HG02938 (cell line): ENCODE data around the gene ADORA3.

ENCODE experiments used
- ATAC-seq: cut with Tn5 transposase; IDR thresholded peaks from one replicate; pipeline ENCODE4 v1.9.1; 2021; ENCODE audit warnings: mild to moderate bottlenecking, moderate library complexity; ENCODE audit not compliant: unreplicated experiment

Gene ADORA3

GRCh38 chr1:111509997-111510375, 6.6 kb upstream of the ADORA3 start:
- no peak for ATAC-seq

DNA sequence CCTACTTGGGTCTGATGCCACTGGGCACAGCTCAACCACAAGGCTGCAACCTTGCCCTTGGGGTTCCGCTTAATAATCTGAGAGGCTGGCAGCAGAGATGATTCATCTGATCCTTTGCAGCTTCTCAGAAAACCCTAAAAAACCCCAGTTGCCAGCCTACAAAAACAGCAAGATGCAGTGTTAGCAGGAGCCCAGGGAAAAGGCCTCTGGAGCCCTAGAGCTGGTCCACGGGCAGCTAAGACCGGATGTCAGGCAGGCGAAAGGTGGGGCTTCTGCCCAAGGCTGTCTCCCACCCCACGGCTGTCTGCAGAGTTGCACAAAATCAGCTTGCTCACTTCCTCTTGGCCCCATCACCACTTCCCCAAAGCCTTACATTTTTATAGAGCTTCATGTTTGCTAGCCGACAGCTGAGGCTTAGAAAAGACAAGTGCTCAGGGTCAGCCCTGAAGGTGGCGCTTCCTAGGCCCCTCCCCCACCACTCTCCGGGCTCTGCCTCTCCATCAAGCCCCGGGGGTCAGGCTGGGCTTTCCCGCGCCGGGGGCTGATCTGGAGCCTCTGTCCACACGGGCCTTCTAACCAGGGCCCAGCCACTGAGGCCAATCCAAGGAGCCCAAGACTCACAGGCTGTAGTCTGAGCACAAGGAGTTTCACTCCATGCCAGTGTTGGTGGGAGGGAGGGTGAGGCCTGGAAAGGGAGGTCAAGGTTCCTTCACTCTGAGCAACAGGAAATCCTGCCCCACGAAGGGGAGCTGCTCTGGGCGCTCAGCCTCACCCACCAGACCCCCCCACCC, 4.2 kb upstream of the ADORA3 start:
- ATAC-seq: peak; percentile 54

- no peak for ATAC-seq
These were observed 3.1 kb upstream of the ADORA3 start for GRCh38 chr1:111506561-111506960.

DNA sequence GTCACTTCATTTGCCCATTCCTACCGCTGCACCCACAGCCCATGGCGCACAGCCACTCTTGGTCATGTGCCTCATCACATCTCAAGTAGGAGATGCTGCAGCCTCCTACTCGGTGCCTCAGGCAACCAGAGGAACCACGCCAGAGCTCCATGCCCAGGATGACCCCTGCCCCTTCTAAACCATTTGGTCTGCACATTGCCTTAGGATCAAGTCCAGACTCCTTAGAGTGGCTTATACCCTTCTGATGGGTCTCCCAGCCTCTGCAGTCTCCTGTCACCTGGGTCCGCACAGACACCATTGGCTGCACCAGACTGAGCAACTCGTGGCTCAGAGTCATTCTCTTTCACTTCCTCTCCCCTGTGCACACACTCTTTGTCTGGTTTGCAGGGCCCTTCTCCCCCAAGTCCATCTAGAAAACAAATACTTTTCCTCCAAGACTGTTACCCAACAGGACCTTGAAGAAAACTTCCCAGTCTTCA, 2.2 kb upstream of the ADORA3 start:
- peak; percentile 50 for ATAC-seq

GRCh38 chr1:111504097-111504496, 664 bp upstream of the ADORA3 start:
- ATAC-seq: no peak

GRCh38 chr1:111501645-111502044, 1.8 kb downstream of the ADORA3 start:
- no peak for ATAC-seq

DNA sequence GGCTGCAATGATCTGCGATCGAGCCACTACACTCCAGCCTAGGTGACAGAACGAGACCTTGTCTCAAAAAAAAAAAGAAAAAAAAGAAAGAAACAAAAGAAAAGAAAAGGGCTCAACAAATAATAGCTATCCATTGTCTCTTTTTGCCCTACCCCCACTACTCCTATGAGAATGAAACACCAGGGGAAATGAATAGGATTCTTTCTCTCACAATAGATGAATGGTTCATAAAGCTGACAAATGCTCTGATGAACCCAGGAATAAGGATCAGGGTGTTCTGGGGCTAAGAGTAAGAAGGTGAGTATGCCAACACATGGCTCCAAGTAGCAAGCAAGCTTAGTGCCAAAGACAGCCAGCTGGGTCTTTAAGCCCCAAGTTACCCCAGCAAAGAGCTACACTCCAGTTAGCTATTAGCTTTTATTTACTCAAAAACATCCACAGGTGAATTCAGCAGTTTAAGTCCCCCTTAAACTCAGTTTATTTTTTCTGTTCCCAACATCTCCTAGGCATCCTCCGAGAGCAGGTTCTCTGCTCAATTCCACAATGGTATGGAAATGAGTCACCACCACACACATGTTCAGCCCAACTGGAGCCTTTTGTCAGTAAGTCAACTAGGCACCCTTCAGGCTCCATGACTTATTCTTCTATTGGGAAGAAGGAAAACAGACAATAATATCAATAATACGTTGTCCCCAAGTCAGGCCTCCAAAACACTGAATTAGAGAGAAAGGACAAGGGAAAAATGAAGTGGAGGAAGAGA, 4.2 kb downstream of the ADORA3 start:
- ATAC-seq: no peak

- no peak for ATAC-seq
These were observed 5.8 kb downstream of the ADORA3 start for GRCh38 chr1:111497592-111497991.

DNA sequence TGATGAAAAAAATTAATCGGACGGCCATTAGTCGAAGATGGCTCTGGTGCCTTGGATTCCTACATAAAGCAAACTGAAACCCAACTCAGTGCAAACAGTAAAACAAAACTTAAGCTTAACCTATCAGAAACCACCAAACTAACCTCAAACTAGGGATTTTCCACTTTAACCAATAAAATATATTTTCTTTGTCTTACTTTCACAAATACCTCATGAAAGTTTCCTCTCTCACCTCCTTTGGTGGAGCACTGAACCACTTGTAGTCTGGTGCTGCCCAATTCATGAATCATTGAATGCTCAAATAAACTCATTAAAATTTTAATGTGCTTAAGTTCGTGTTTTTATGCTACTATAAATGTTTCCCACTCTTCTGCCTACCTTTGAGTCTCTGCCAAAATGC, 7.0 kb downstream of the ADORA3 start:
- no peak for ATAC-seq

DNA sequence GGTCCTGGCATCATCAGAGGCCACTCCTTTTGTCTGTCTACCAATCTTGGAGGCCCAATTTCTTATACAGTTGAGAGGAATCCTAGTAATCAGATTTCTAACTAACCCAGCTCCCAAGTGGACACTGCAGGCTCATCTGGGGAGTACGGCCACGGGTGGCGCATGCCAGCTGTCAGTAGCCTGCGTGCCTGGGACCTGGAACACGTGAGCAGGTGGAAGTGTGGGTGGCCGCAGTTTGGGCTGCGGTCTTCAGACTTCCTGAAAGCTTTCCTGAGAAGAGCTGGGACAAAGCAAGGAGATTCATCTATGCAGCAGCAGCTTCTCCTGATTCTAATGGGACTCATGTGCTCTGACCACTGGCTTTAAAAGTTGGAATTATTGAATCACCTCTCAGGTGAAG, 12.4 kb downstream of the ADORA3 start:
- ATAC-seq: no peak

GRCh38 chr1:111490220-111490619, 13.2 kb downstream of the ADORA3 start:
- no peak for ATAC-seq

DNA sequence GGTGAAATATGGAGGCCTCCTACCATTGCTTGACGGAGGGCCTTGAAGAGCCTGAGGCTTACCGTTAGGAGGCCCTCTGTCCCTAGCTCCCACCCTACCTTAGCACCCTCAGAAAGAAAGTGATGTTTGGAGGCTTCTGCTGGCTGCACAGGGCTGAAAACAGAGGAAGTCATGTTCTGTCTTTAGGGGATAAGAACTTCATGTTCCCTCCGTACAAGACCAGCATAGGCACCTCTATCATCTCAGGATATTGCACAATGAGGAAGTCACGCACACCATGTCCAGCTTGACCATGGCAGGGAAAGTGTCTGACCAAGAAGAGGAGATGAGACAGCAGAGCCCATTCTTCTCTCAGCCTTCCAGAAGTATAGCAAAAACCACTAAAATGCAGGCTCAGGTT, 13.8 kb downstream of the ADORA3 start:
- no peak for ATAC-seq

GRCh38 chr1:111488669-111489068, 14.8 kb downstream of the ADORA3 start:
- ATAC-seq: no peak

DNA sequence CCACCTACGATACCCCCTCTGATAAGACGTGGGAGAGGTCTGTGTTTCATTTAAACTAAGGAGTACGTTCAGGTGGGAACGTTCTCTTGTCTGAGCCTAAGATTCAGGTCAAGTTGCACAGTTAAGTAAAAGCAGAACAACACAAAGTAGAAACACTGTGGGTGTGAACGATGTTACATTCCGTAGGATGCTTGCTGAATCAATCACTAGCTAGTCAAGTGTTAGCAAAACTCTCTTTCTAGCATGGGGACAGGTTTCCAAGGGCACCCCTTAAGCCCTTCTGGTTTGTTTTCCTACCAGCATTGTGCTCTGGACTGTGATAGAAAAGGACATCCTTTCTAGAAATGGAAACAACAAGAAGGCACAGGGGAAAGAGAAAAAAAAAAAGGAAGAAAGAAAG, 16.3 kb downstream of the ADORA3 start:
- no peak for ATAC-seq

DNA sequence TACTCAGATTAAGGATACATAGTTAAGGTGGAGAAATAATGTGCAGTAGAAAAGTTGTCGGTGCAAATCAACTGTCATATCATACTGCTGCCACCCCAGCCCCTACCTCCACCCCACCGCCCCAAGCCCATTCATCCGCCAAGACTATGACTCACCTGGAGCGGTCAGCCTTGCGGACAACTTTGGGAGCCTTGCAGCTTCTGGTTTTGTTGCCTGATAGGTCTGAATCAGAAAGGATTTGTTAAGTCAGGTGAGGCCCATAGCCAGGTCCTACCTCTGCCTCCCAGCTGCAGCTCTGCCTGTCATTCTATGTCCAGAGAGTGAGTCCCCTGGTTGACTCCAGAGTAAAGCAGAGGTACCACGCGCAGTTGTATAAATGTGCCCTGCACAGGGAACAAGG, 17.0 kb downstream of the ADORA3 start:
- no peak for ATAC-seq

DNA sequence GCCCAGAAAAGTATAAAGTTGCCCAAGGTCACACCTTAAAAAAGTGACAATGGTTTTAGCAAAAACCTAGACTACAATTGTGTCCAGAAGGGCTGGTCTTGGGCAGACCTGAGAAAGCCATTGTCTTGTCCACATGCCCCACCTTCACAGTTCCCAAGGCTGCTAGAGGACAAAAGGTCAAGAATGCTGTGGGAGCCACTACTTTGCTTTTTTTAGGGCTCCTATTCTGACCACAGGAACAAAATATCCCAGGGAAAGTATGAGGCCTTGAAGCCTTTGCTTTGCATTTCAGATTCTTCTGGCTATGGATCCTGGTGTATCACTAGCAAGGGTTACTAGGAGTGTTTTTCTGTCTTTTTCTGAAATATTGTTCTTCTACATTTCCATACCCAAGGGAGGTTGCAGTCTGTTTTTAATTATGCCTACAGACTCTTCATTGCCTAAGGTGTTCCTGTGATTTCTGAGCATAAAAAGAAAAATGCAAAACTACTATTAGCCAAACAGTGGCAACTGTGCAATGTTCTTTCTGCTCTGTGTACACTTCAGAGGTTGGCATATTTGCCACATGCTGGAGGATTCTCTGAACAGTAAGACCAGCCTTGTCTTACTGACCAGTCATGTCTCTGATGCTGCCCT, 18.9 kb downstream of the ADORA3 start:
- no peak for ATAC-seq

- no peak for ATAC-seq
These were observed 19.6 kb downstream of the ADORA3 start for GRCh38 chr1:111483876-111484275.

- ATAC-seq: no peak
These were observed 20.3 kb downstream of the ADORA3 start for GRCh38 chr1:111483166-111483565.

GRCh38 chr1:111481387-111482221, 21.8 kb downstream of the ADORA3 start:
- no peak for ATAC-seq

DNA sequence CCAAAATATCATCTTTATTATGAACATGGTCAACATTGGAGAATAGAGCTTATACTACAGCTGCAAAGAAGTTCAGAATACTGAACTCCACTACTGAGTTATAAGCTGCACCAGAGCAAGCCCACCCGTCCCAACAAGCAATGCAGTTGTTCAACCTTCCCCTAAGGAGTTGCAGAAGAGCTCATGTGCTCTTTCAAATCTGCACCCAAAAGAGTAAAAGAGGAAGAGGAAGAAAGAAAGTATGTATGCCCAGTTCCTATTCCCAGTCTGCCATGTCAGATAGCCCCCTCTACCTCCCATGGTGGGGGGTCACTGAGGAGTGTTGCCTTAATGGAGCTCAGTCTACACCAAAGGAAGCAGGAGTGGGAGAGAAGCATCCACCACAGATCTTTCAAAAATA, 22.8 kb downstream of the ADORA3 start:
- no peak for ATAC-seq

DNA sequence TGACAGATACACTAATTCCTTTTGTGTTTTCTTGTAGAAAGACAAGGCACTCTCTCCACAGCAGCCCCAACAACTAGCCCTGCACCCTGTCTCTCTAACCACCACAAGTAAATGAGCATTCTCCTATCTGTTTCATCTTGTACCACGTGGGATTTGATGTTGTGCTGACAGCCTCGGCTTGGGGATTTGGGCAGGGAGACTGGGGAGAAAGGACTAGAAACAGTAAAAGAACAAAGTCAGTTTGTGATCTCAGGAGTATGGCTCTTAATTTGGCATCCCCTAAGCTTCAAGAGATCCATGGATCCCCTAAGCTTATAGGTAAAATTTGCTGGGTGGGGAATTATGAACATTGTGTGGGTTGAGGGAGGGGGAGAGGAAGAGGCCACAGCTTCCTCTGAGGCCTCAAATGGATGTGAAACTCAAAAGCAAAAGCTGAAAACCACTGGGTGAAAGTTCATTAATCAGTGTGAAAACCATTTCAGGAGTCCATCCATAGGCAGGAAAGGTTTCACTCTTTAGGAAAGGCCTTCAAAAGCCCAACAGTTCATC, 26.6 kb downstream of the ADORA3 start:
- ATAC-seq: peak; percentile 70
